GM23338 (cell line): ENCODE data around the gene ZDHHC8. TPM values are rescaled to one million over a fixed set of nuclear protein-coding genes. Genes with fewer than 3 reads are reported as not detected.
A peak's percentile ranks its signal among the peaks of the same experiment; 100 is the strongest.

ENCODE experiments used
- ATAC-seq: fragments of 200-7000 bp; cut with Tn5 transposase; 3 replicates; pipeline ENCODE4 v1.9.1; 2020
- DNase-seq: peaks from one replicate; pipeline ENCODE4 v3.0.0-alpha.2; 2015; ENCODE audit warnings: low spot score
- H2AFZ ChIP-seq: fragments of 200-600 bp; sonication (generic); 2 replicates; pipeline ENCODE4 v1.8.0; 2016; ENCODE audit warnings: antibody characterized with exemption, mild to moderate bottlenecking, moderate library complexity
- H3F3A ChIP-seq: fragments of 200-600 bp; sonication (generic); replicated peaks from 2 replicates; pipeline ENCODE4 v1.8.0; 2017; ENCODE audit warnings: antibody characterized with exemption, mixed run types, low read depth
- H3K27ac ChIP-seq: fragments of 200-600 bp; sonication (generic); 2 replicates; pipeline ENCODE4 v1.6.1; 2016; ENCODE audit warnings: low read depth
- H3K27me3 ChIP-seq: fragments of 200-600 bp; sonication (generic); 2 replicates; pipeline ENCODE4 v1.8.0; 2016; ENCODE audit warnings: mild to moderate bottlenecking, mixed run types, moderate library complexity; ENCODE audit not compliant: insufficient read depth
- H3K36me3 ChIP-seq: fragments of 200-600 bp; sonication (generic); 2 replicates; pipeline ENCODE4 v1.8.0; 2016; ENCODE audit warnings: mild to moderate bottlenecking; ENCODE audit not compliant: insufficient read depth
- H3K4me1 ChIP-seq: fragments of 200-600 bp; sonication (generic); 2 replicates; pipeline ENCODE4 v1.8.0; 2016; ENCODE audit warnings: mild to moderate bottlenecking, moderate library complexity; ENCODE audit not compliant: insufficient read depth
- H3K4me2 ChIP-seq: fragments of 200-600 bp; sonication (generic); 2 replicates; pipeline ENCODE4 v1.7.1; 2017; ENCODE audit warnings: mixed run types
- H3K4me3 ChIP-seq: fragments of 200-600 bp; sonication (generic); 2 replicates; pipeline ENCODE4 v1.6.1; 2016; ENCODE audit warnings: mixed run types
- H3K79me2 ChIP-seq: fragments of 200-600 bp; sonication (generic); replicated peaks from 2 replicates; pipeline ENCODE4 v1.8.0; 2017; ENCODE audit warnings: mild to moderate bottlenecking; ENCODE audit not compliant: insufficient read depth
- H3K9me2 ChIP-seq: fragments of 200-600 bp; sonication (generic); 2 replicates; pipeline ENCODE4 v1.8.0; 2017; ENCODE audit not compliant: insufficient read depth
- H4K20me1 ChIP-seq: fragments of 200-600 bp; sonication (generic); replicated peaks from 2 replicates; pipeline ENCODE4 v1.8.0; 2017; ENCODE audit warnings: mild to moderate bottlenecking; ENCODE audit not compliant: insufficient read depth
- H3K27ac Mint-ChIP-seq: 2 replicates; pipeline ENCODE4 v1.8.0; 2020; ENCODE audit warnings: inconsistent platforms, mild to moderate bottlenecking, moderate library complexity, mixed read lengths
- H3K27me3 Mint-ChIP-seq: 3 replicates; pipeline ENCODE4 v1.8.0; 2022; ENCODE audit warnings: low read depth, mild to moderate bottlenecking, moderate library complexity, mixed read lengths, inconsistent platforms; ENCODE audit not compliant: insufficient read depth, poor library complexity
- H3K36me3 Mint-ChIP-seq: 3 replicates; pipeline ENCODE4 v1.8.0; 2021; ENCODE audit warnings: low read depth, mild to moderate bottlenecking, inconsistent platforms, moderate library complexity, mixed read lengths
- H3K4me1 Mint-ChIP-seq: 3 replicates; pipeline ENCODE4 v1.8.0; 2020; ENCODE audit warnings: mild to moderate bottlenecking, inconsistent platforms, mixed read lengths
- H3K4me3 Mint-ChIP-seq: 3 replicates; pipeline ENCODE4 v1.8.0; 2021; ENCODE audit warnings: moderate library complexity, mild to moderate bottlenecking, inconsistent platforms, mixed read lengths
- H3K9me3 Mint-ChIP-seq: 3 replicates; pipeline ENCODE4 v1.8.0; 2020; ENCODE audit warnings: moderate library complexity, mild to moderate bottlenecking, inconsistent platforms, mixed read lengths
- CREB1 ChIP-seq: fragments of 250-450 bp; sonication (Bioruptor Pico); IDR thresholded peaks from 2 replicates; pipeline ENCODE4 v1.5.0; 2020; ENCODE audit warnings: low read depth, mild to moderate bottlenecking, moderate library complexity
- CTCF ChIP-seq, 2 experiments: fragments of 200-600 bp in 1 of 2; sonication (generic) in 1 of 2; conservative IDR thresholded peaks; 2 replicates each; pipeline versions ENCODE4 v1.5.1 to v1.6.1; 2016 to 2017; ENCODE audit warnings: antibody characterized with exemption in 2 of 2, low read depth in 2 of 2, mild to moderate bottlenecking in 2 of 2, moderate library complexity in 1 of 2
- ETS1 ChIP-seq: IDR thresholded peaks from 2 replicates; pipeline ENCODE4 v1.6.1; 2016; ENCODE audit warnings: antibody characterized with exemption
- EZH2 ChIP-seq: fragments of 200-600 bp; sonication (generic); IDR thresholded peaks from one replicate; pipeline ENCODE4 v1.8.0; 2017; ENCODE audit warnings: antibody characterized with exemption, mild to moderate bottlenecking, low read depth; ENCODE audit not compliant: unreplicated experiment
- EZH2phosphoT487 ChIP-seq: fragments of 200-600 bp; sonication (generic); IDR thresholded peaks from one replicate; pipeline ENCODE4 v1.8.1; 2018; ENCODE audit warnings: antibody characterized with exemption; ENCODE audit not compliant: unreplicated experiment
- JUNB ChIP-seq: IDR thresholded peaks from one replicate; pipeline ENCODE4 v1.6.1; 2016; ENCODE audit warnings: antibody characterized with exemption; ENCODE audit not compliant: unreplicated experiment
- NANOG ChIP-seq: IDR thresholded peaks from 2 replicates; pipeline ENCODE4 v1.6.1; 2016; ENCODE audit warnings: antibody characterized with exemption, borderline replicate concordance
- POLR2AphosphoS5 ChIP-seq: IDR thresholded peaks from 2 replicates; pipeline ENCODE4 v1.6.1; 2016; ENCODE audit warnings: antibody characterized with exemption, low read depth
- REST ChIP-seq: IDR thresholded peaks from one replicate; pipeline ENCODE4 v1.6.1; 2018; ENCODE audit warnings: antibody characterized with exemption; ENCODE audit not compliant: unreplicated experiment
- STAT1 ChIP-seq: IDR thresholded peaks from one replicate; pipeline ENCODE4 v1.6.1; 2016; ENCODE audit warnings: antibody characterized with exemption; ENCODE audit not compliant: unreplicated experiment
- ZNF114 ChIP-seq: fragments of 250-450 bp; sonication (Bioruptor Pico); IDR thresholded peaks from 2 replicates; pipeline ENCODE4 v1.5.0; 2020; ENCODE audit warnings: mild to moderate bottlenecking, moderate library complexity
- ZNF331 ChIP-seq: fragments of 250-450 bp; sonication (Bioruptor Pico); IDR thresholded peaks from 2 replicates; pipeline ENCODE4 v1.5.0; 2020; ENCODE audit warnings: low read depth, mild to moderate bottlenecking, moderate library complexity
- ZNF462 ChIP-seq: fragments of 250-450 bp; sonication (Bioruptor Pico); IDR thresholded peaks from 2 replicates; pipeline ENCODE4 v1.5.0; 2020; ENCODE audit warnings: mild to moderate bottlenecking, moderate library complexity
- polyA plus RNA-seq: library from polyadenylated mRNA; unstranded; fragments of >200 nt; fragmentation: Nextera tagmentation; extraction: Ambion mirVana; gene quantifications from 2 replicates; pipeline ENCODE4 v1.2.1, GENCODE V29; 2016
- total RNA-seq: library from RNA; depleted of rRNA; stranded (reverse); fragments of >200 nt; shearing (Covaris generic); gene quantifications from 2 replicates; pipeline ENCODE4 v1.2.3, GENCODE V29; 2014

Gene ZDHHC8
- total and polyA plus RNA-seq, 2 experiments from 2014 or later = 13.7 to 47.6 TPM

GRCh38 chr22:20121856-20122415 lies 9.7 kb upstream of the ZDHHC8 start:
- Mint-ChIP-seq H3K36me3 (peaks cover 89% of the 10 kb centered on the region), H3K4me3 (no peak overlapping the region), H3K4me1 (peaks cover 17% of the 10 kb centered on the region), H3K9me3 (no peaks in the 10 kb centered on the region), H3K27ac (0 out of 2 replicates have a peak overlapping the region, but pooled peaks have one; percentile 27), H3K27me3 (peaks cover 24% of the 10 kb centered on the region)
- DNase-seq = no peak
- Histone ChIP-seq H3F3A (peaks cover 22% of the 10 kb centered on the region), H3K4me1 (peaks cover 10% of the 10 kb centered on the region), H3K4me3 (no peak overlapping the region), H3K9me2 (no peaks in the 10 kb centered on the region), H4K20me1 (peaks cover 42% of the 10 kb centered on the region), H3K27me3 (no peaks in the 10 kb centered on the region), H2AFZ (no peak overlapping the region), H3K27ac (0 out of 2 replicates have a peak overlapping the region, but pooled peaks have one; percentile 50), H3K36me3 (peaks cover 49% of the 10 kb centered on the region), H3K79me2 (peaks cover 58% of the 10 kb centered on the region), H3K4me2 (no peak overlapping the region)
- no peak for ATAC-seq
- no peak for TF ChIP-seq CREB1
- no peak for TF ChIP-seq ZNF331 (CRISPR knock-in tag)
- TF ChIP-seq ETS1 = no peak
- TF ChIP-seq POLR2AphosphoS5 = no peak
- no peak for TF ChIP-seq JUNB
- no peak for TF ChIP-seq REST
- no peak for TF ChIP-seq ZNF462 (CRISPR knock-in tag)
- no peak for TF ChIP-seq CTCF (conservative IDR thresholded peaks at IDR 0.05; ENCODE audit: low read depth in 2 of 2)
- TF ChIP-seq NANOG = no peak
- TF ChIP-seq EZH2 = no peak
- TF ChIP-seq ZNF114 (CRISPR knock-in tag) = no peak
- TF ChIP-seq EZH2phosphoT487 = no peak
- TF ChIP-seq STAT1 = no peak
